ENCODE data around the gene AHNAK. TPM values are rescaled to one million over a fixed set of nuclear protein-coding genes. Genes with fewer than 3 reads are reported as not detected.

The AHNAK gene
- total RNA-seq, 3 donors from 2014 or later, result 473 to 1,283 (median 535) TPM

DNA sequence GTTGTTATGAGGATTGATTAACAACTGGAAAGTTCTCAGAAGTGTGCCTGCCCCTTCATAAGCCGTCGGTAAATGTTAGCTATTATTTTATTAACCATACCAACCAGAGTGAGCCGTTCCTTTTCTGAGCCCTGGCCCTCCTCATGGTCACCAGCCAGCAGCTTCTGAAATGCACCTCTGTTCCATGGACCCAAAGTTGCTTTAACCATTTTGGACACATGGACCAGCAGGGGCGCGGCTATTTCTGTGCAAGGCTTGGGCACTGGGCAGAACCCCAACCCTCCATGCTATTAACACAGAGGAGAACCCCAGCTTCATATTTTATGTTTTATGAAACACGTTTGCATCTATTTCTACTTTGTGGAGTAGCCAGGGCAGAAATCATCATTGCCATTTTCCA, 146.3 kb downstream of the AHNAK start:
- intact Hi-C loops (cut with DNase I, micrococcal nuclease), result no loop called here
- peaks cover 21% of the 10 kb centered on the region for H3K4me1 ChIP-seq (ENCODE audit: low read depth)

GRCh38 chr11:62399878-62400266, 146.7 kb downstream of the AHNAK start:
- no peak overlapping the region for H3K4me3 ChIP-seq
- TF ChIP-seq, protein P1, sequence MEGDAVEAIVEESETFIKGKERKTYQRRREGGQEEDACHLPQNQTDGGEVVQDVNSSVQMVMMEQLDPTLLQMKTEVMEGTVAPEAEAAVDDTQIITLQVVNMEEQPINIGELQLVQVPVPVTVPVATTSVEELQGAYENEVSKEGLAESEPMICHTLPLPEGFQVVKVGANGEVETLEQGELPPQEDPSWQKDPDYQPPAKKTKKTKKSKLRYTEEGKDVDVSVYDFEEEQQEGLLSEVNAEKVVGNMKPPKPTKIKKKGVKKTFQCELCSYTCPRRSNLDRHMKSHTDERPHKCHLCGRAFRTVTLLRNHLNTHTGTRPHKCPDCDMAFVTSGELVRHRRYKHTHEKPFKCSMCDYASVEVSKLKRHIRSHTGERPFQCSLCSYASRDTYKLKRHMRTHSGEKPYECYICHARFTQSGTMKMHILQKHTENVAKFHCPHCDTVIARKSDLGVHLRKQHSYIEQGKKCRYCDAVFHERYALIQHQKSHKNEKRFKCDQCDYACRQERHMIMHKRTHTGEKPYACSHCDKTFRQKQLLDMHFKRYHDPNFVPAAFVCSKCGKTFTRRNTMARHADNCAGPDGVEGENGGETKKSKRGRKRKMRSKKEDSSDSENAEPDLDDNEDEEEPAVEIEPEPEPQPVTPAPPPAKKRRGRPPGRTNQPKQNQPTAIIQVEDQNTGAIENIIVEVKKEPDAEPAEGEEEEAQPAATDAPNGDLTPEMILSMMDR (IDR thresholded peaks at IDR 0.05), result no peak
- ATAC-seq (no peak), DNase-seq (no peak)
- peaks cover 25% of the 10 kb centered on the region for H3K4me1 ChIP-seq (ENCODE audit: low read depth)
- intact Hi-C loops (cut with DNase I, micrococcal nuclease), result loop anchor here (10.0 kb wide), 2 partner anchors 145 to 295 kb away; partner anchors contain the start of gene AHNAK (in 1 of the 2)
- no peaks in the 10 kb centered on the region for H3K9me3 ChIP-seq
- H3K36me3 ChIP-seq (ENCODE audit: low read depth), result no peaks in the 10 kb centered on the region

More for the DNA sequence above, 146.3 kb downstream of the AHNAK start:
- ATAC-seq (no peak), DNase-seq (peak in 1 of 3 donors; percentile 21)
- Histone ChIP-seq H3K36me3 (ENCODE audit: low read depth) (no peaks in the 10 kb centered on the region), H3K9me3 (no peaks in the 10 kb centered on the region), H3K4me3 (no peak overlapping the region)
- TF ChIP-seq, protein P1 (IDR thresholded peaks at IDR 0.05), result no peak

DNA sequence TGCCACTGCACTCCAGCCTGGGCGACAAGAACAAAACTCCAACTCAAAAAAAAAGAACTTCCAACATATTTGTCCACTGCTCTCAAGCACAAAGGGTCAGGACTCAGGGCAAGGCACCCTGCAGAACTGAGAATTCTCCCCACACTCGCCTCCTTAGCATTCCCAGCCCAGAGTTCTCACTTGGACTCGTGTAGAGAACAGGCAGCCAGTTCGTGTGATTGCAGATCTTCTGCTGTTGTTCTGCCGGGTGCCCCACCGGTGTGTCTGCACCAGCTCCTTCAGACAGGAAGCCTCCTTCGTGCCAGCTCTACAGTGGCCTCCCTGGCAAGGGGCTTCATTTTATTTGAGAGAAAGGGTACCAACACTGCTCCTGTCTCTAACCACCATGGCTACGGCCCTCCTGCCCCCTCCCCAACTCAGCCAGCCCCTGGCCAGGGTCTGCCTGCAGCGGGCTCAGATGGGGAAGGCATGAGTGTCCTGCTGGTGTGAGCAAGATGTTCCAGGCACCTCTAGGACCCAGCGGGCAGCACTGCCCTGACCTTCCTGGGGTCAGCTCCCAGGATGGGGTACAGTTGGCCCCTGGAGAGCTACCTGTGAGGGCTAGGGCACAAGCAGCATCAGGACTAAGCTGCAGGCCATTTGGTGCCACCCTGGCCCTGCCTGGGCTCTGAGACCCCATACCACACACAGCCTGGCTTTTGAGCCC, 147.3 kb downstream of the AHNAK start:
- TF ChIP-seq, protein P1 (IDR thresholded peaks at IDR 0.05), result no peak
- peak in 1 of 3 donors; percentile 45 for DNase-seq
- ATAC-seq, result no peak
- H3K4me1 ChIP-seq (ENCODE audit: low read depth), result peaks cover 28% of the 10 kb centered on the region
- H3K9me3 ChIP-seq, result no peaks in the 10 kb centered on the region
- intact Hi-C loops (cut with DNase I, micrococcal nuclease), result loop anchor here (10.0 kb wide), 2 partner anchors 145 to 295 kb away; partner anchors contain the start of gene AHNAK (in 1 of the 2)
- H3K4me3 ChIP-seq, result no peak overlapping the region
- H3K36me3 ChIP-seq (ENCODE audit: low read depth), result no peaks in the 10 kb centered on the region

DNA sequence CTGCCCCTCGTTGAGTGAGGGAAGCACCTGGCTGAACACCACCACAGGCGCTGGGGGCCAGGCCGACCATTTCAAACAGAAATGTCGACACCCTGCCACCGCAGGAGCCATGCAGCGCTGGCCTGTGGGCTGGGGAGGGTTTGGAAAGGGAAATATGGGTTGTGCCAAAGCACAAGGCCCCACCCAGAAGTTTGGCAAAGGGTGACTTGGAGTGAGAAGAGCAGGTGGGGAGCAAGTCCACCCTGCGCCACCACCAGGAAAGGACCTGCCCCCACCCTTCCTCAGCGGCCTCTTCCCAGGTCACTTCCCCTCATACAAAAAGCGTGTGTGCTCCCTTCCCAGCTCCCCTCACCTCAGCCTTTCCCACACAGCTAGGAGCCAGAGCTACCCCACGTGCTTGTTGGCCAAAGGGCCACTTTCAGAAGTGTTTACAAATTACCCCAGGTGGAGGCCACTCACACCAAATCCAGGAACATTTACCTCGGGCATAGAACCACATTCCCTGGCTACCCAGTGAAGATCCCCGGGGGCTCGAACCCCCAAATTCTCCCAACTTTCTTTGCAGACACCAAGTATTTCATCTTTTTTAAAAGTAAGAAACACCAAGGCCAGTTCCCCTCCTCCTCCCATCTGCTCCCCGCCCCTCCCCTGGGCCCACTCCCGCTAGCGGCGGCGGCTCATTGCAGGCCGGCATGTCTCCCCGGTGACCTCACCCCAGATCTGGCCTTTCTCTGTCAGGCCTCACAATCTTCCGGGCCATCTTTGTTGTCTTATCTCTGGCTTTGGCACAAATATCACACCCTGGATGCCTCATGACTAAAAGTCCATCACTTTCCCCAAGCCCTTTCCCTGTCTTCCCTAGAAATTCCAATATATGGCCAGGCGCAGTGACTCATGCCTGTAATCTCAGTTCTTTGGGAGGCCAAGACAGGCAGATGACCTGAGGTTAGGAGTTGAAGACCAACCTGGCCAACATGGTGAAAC, 148.3 kb downstream of the AHNAK start:
- no peak overlapping the region for H3K4me3 ChIP-seq
- H3K36me3 ChIP-seq (ENCODE audit: low read depth), result no peaks in the 10 kb centered on the region
- TF ChIP-seq, protein P1 (IDR thresholded peaks at IDR 0.05), result no peak
- intact Hi-C loops (cut with DNase I, micrococcal nuclease), result loop anchor here (10.0 kb wide), 2 partner anchors 146 to 296 kb away; partner anchors contain the start of gene AHNAK (in 1 of the 2)
- ATAC-seq, result no peak
- peaks cover 28% of the 10 kb centered on the region for H3K4me1 ChIP-seq (ENCODE audit: low read depth)
- DNase-seq, result peak in 1 of 3 donors; percentile 64
- H3K9me3 ChIP-seq, result no peaks in the 10 kb centered on the region

DNA sequence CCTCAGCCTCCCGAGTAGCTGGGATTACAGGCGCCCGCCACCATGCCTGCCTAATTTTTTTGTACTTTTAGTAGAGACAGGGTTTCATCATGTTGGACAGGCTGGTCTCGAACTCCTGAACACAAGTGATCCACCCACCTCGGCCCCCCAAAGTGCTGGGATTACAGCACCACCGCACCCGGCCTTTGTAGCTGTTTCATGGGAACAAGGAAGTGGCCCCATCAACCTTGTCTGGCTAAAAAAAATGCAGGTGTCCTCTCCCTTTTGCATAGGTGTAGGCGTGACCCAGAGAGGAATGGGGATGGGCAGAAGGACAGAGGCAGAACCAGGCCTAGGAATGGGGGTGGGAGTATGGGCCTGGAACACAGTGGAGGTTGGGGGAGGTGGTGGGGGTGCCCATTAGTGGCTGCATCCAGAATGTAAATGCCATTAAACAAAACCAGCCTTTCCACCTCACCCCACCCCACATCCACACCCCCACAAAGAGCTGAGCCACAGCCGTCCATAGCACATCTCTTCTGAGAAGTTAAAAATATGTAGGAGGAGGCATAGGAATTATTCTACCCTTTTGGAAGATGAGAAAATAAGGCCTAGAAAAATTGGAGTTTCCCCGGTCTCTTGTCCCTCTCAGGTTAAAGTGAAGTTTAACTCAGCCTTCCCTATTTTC, 150.6 kb downstream of the AHNAK start:
- peak in 1 of 3 donors; percentile 45 for DNase-seq
- intact Hi-C loops (cut with DNase I, micrococcal nuclease), result loop anchor here (10.0 kb wide), 2 partner anchors 149 to 299 kb away; partner anchors contain the start of gene AHNAK (in 1 of the 2)
- H3K4me3 ChIP-seq, result no peak overlapping the region
- no peaks in the 10 kb centered on the region for H3K36me3 ChIP-seq (ENCODE audit: low read depth)
- H3K4me1 ChIP-seq (ENCODE audit: low read depth), result peaks cover 18% of the 10 kb centered on the region
- no peaks in the 10 kb centered on the region for H3K9me3 ChIP-seq
- TF ChIP-seq, protein P1 (IDR thresholded peaks at IDR 0.05), result no peak
- ATAC-seq, result no peak

All from mucosa of descending colon (tissue), 3 donors.